Raji (cell line): ENCODE measurements around the gene DUOXA2.

ENCODE experiments used
- POLR2A ChIP-seq: IDR thresholded peaks from 2 replicates; pipeline ENCODE4 v1.6.1; 2011; ENCODE audit warnings: low read depth, low read length, control low read depth; ENCODE audit not compliant: insufficient read depth

The DUOXA2 gene

GRCh38 chr15:45115312-45115820 is 1.2 kb downstream of the DUOXA2 start:
- TF ChIP-seq POLR2A = no peak

GRCh38 chr15:45116006-45116481 is 1.9 kb downstream of the DUOXA2 start:
- no peak for TF ChIP-seq POLR2A

DNA sequence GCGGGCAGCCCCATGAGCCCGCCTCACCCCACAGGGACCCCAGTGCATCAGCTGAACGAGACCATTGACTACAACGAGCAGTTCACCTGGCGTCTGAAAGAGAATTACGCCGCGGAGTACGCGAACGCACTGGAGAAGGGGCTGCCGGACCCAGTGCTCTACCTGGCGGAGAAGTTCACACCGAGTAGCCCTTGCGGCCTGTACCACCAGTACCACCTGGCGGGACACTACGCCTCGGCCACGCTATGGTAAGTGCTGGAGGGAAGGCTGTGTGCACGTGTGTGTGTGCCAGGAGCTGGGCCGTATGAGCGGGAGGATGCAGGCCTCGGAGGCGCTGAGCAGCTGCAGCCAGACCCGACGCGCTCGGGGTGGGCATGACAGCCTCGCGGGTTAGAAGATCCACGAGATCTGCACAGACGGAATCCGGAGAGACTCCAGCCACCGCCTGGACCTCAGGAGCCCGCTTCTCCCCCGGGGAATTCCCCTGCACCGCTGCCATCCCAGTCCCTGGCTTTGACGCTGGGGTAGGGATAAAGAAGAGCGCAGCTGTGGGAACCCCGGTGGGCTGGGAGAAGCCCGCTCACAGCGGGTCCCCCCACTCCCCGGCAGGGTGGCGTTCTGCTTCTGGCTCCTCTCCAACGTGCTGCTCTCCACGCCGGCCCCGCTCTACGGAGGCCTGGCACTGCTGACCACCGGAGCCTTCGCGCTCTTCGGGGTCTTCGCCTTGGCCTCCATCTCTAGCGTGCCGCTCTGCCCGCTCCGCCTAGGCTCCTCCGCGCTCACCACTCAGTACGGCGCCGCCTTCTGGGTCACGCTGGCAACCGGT is 2.6 kb downstream of the DUOXA2 start:
- TF ChIP-seq POLR2A = no peak

DNA sequence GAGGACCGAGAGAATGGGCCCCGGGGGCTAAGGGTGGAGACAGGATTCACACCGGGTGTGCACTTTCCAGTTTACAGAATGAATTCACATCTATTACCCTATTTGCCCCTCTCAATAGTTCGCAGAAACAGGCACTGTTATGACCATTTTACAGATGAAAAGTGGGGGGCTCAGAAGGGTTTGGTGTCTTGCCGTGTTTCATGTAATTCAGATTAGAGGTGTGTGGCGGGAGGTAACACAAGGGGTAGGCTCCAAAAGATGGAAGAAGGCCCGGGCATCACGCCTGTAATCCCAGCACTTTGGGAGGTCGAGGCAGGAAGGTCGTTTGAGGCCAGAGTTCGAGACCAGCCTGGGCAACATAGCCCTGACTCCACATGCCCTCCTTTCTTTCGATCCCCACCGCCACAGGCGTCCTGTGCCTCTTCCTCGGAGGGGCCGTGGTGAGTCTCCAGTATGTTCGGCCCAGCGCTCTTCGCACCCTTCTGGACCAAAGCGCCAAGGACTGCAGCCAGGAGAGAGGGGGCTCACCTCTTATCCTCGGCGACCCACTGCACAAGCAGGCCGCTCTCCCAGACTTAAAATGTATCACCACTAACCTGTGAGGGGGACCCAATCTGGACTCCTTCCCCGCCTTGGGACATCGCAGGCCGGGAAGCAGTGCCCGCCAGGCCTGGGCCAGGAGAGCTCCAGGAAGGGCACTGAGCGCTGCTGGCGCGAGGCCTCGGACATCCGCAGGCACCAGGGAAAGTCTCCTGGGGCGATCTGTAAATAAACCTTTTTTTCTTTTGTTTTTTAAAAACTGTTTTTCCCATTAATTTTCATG is 3.4 kb downstream of the DUOXA2 start:
- TF ChIP-seq POLR2A = no peak

DNA sequence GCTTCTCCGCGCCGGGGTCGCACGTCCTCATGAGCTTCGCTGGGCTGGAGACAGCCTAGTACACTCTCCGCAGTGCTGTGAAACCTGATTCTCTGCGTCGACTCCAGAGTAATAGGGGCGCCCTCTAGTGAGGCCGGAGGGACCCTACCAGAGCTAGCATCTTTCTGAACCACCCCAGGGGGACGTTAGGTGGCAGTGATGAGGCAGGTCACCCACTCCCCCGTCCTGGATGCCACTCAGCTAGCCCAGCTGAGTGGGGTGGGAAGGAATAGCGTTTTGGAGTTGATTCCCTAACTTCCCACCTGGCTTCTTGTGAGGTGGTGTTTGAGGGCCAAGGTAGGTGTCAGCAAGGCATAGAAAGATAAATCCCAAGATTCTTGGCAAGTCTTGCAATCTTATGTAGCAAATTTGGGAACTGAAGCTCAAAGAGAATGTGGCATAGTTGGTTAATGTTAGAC is 4.0 kb downstream of the DUOXA2 start:
- TF ChIP-seq POLR2A = no peak

DNA sequence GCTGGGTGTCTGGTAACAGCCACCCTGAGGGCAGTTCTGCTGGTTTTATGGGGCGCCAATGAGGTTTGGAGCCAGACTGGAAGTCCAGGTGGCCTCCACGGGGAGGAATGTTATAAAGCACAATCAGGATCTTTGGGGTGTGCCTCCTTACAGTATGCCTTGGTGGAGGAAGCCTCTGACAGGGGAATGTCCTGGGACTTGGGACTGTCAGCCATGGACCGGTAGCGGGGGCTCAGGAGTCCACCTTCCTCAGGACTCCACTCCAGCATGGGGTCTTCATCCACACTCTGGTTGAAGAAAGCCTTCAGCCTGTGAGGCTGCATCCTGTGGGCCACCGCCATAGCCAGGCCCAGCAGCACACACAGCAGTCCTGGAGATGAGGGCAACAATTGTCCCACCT is 4.9 kb downstream of the DUOXA2 start:
- TF ChIP-seq POLR2A = no peak

DNA sequence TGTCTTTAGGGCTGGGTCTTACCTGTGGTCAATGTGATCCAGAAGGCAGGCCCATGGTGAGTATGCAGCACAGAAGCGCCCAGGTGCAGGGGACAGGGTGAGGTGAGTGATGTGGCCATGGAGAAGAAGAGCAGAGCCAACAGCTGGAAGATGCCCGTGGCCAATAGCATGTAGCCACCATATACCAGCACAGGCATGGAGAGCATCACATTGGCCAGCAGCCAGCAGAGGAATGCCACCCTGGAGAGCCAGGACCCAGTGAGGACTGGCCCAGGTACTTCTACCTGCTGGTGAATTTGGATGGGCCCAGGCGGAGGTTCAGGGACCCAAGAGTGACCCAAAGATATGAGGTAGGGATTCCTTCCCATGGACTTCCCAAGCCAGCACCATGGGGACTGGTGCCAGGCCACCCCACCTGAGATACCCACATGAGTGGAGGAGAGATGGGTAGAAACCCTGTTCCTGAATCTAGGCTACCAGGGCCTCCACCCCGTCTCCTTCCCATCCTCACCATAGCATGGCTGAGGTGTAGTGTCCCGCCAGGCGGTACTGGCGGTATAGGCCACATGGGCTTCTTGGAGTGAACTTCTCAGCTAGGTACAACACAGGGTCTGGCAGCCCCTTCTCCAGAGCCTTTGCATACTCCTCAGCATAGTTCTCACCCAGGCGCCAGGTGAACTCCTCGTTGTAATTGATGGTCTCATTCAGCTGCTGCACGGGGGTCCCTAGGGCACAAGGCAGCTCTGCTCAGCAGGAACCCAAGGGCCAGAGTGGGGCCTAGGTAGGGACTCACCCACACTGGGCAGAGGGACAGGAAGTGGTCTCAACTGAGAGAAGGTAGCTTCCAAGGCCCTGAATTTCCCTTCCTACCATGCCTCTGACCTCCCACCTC is 6.2 kb downstream of the DUOXA2 start:
- TF ChIP-seq POLR2A = no peak

GRCh38 chr15:45121020-45121419 is 6.9 kb downstream of the DUOXA2 start:
- no peak for TF ChIP-seq POLR2A

GRCh38 chr15:45121706-45122417 is 7.7 kb downstream of the DUOXA2 start:
- no peak for TF ChIP-seq POLR2A

- no peak for TF ChIP-seq POLR2A
These were observed 8.6 kb downstream of the DUOXA2 start for GRCh38 chr15:45122719-45123118.

- no peak for TF ChIP-seq POLR2A
These were observed 9.3 kb downstream of the DUOXA2 start for GRCh38 chr15:45123397-45123796.

DNA sequence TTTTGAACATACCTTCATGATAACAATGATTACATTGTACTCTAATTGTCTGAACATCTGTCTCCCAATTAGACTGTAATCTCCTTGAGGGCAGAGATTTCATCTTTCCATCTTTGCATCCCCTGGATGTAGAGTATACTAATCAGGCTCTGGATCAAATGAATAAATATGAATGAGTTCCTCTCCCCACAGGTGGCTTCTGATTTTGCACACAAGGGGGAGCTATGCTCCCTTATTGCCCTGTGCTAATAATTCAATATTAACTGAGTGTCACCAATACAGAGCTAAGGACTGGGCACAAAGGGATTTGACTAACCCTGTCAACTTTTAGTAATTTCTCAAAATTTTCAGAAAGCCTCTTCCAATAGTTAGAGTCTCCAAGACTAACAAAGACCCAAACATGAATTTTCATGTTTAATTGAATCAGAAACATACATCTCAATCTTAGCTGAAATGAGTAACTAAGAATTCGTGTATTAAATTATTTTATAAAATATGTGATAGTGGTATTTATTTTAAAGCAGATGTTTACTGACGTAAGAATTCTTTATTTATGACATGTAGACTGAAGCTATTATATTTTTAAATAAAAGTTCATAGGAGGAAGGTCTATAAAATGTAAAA is 12.5 kb downstream of the DUOXA2 start:
- TF ChIP-seq POLR2A = no peak

DNA sequence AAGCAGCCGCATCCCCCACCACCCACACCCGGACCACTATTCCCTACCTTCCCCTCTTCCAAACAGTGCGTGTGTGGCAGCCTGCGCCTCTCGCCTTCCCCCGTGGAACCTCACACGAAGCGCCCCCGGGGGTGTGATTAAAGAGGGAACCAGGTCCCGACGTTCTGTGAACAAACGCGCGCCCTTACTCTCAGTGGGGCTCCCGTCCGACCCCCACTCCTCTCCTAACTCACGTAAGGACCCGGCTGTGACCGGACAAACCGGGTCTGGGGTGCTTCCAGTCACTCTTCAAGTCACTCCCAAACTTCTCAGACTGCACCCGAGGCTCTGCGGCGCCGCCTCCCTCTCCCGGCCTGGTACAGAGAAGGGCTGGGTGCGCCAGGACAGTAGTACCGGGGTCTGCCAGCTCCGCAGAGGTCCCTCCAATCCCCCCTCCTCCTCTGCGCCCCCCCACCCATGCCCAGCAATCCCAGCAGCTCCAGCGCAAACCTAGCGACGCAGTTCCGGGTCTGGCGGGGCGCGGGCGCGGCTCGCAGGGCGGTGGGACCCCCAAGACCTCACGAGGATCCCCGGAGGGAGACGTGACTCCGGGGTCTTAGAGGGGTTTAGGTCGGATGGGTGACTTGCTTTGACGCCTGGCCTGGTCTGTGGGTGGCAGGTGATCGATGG is 15.0 kb downstream of the DUOXA2 start:
- TF ChIP-seq POLR2A = no peak
